SK-N-SH (cell line): Measurements from ENCODE around the gene RIMS1.

Experiments used
- CHD2 ChIP-seq: fragments of 150-350 bp; IDR thresholded peaks from 2 replicates; pipeline ENCODE4 v1.6.1; 2018; ENCODE audit warnings: low read length; ENCODE audit not compliant: partially characterized antibody
- ELF1 ChIP-seq: IDR thresholded peaks from 2 replicates; pipeline ENCODE4 v1.4.0; 2012
- EZH2phosphoT487 ChIP-seq: fragments of 200-600 bp; sonication (generic); IDR thresholded peaks from 2 replicates; pipeline ENCODE4 v1.6.1; 2017; ENCODE audit warnings: low read depth, mixed run types, mild to moderate bottlenecking, antibody characterized with exemption, moderate library complexity, borderline replicate concordance
- GABPA ChIP-seq: IDR thresholded peaks from 2 replicates; pipeline ENCODE4 v1.4.0; 2012; ENCODE audit warnings: low read depth, mild to moderate bottlenecking
- JUND ChIP-seq: IDR thresholded peaks from 2 replicates; pipeline ENCODE4 v1.4.0; 2012
- RCOR1 ChIP-seq: fragments of 150-350 bp; IDR thresholded peaks from 2 replicates; pipeline ENCODE4 v1.6.1; 2017; ENCODE audit warnings: antibody characterized with exemption, low read length
- SMC3 ChIP-seq: IDR thresholded peaks from 2 replicates; pipeline ENCODE4 v1.6.1; 2012; ENCODE audit warnings: low read depth, low read length, improper control_type of control experiment
- TAF1 ChIP-seq: IDR thresholded peaks from 2 replicates; pipeline ENCODE4 v1.6.1; 2012; ENCODE audit warnings: low read depth, mild to moderate bottlenecking, low read length, moderate library complexity, borderline replicate concordance
- TF ChIP-seq, protein P1 (sequence below): fragments of 200-600 bp; sonication (generic); IDR thresholded peaks from 2 replicates; pipeline ENCODE4 v1.6.1; 2017; ENCODE audit warnings: antibody characterized with exemption, mild to moderate bottlenecking, moderate library complexity
- TF ChIP-seq, protein P2 (sequence below): fragments of 150-350 bp; IDR thresholded peaks from 2 replicates; pipeline ENCODE4 v1.6.1; 2017; ENCODE audit warnings: antibody characterized with exemption, low read length, low read depth, borderline replicate concordance
- TF ChIP-seq, protein P3 (sequence below): fragments of 150-350 bp; IDR thresholded peaks from 2 replicates; pipeline ENCODE4 v1.6.1; 2016; ENCODE audit warnings: mild to moderate bottlenecking, low read depth, low read length
- TF ChIP-seq, protein P4 (sequence below): IDR thresholded peaks from 2 replicates; pipeline ENCODE4 v1.6.1; 2012; ENCODE audit warnings: mild to moderate bottlenecking, low read depth, low read length, moderate library complexity

DNA sequence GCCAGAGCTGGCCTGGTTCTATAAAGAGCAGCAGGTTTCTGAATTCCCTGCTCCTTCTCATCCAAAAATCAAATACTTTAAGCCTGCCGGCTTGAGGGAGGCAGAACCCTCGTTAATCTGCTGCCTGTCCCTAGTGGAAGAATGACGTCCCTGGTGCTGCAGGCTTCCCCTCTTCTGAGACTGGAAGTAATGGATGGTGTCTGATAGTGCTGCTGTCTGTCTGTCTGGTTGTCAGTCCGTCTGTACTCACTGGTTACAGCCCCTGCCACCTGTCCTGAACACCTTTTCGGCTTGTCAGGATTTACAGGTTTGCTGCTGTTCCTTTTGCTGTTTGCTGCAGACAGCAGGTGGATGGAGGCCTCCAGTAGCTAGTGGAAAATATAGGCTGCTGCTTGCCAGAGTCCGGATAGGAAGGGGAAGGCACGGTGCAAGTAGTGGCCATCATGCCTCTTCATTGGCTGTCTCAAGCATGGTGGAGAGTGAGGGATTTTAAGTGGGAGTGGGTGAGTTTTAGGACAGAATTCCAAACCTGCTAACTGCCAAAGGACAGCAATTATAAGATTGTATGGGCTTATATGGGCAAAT, 2.5 kb downstream of the RIMS1 start:
- TF ChIP-seq, protein P1, sequence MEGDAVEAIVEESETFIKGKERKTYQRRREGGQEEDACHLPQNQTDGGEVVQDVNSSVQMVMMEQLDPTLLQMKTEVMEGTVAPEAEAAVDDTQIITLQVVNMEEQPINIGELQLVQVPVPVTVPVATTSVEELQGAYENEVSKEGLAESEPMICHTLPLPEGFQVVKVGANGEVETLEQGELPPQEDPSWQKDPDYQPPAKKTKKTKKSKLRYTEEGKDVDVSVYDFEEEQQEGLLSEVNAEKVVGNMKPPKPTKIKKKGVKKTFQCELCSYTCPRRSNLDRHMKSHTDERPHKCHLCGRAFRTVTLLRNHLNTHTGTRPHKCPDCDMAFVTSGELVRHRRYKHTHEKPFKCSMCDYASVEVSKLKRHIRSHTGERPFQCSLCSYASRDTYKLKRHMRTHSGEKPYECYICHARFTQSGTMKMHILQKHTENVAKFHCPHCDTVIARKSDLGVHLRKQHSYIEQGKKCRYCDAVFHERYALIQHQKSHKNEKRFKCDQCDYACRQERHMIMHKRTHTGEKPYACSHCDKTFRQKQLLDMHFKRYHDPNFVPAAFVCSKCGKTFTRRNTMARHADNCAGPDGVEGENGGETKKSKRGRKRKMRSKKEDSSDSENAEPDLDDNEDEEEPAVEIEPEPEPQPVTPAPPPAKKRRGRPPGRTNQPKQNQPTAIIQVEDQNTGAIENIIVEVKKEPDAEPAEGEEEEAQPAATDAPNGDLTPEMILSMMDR = no peak
- TF ChIP-seq, protein P2, sequence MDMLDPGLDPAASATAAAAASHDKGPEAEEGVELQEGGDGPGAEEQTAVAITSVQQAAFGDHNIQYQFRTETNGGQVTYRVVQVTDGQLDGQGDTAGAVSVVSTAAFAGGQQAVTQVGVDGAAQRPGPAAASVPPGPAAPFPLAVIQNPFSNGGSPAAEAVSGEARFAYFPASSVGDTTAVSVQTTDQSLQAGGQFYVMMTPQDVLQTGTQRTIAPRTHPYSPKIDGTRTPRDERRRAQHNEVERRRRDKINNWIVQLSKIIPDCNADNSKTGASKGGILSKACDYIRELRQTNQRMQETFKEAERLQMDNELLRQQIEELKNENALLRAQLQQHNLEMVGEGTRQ = no peak
- TF ChIP-seq, protein P3, sequence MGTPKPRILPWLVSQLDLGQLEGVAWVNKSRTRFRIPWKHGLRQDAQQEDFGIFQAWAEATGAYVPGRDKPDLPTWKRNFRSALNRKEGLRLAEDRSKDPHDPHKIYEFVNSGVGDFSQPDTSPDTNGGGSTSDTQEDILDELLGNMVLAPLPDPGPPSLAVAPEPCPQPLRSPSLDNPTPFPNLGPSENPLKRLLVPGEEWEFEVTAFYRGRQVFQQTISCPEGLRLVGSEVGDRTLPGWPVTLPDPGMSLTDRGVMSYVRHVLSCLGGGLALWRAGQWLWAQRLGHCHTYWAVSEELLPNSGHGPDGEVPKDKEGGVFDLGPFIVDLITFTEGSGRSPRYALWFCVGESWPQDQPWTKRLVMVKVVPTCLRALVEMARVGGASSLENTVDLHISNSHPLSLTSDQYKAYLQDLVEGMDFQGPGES = no peak
- TF ChIP-seq TAF1 = no peak
- TF ChIP-seq GABPA = no peak
- TF ChIP-seq SMC3 = no peak
- TF ChIP-seq CHD2 = no peak
- no peak for TF ChIP-seq RCOR1
- TF ChIP-seq, protein P4, sequence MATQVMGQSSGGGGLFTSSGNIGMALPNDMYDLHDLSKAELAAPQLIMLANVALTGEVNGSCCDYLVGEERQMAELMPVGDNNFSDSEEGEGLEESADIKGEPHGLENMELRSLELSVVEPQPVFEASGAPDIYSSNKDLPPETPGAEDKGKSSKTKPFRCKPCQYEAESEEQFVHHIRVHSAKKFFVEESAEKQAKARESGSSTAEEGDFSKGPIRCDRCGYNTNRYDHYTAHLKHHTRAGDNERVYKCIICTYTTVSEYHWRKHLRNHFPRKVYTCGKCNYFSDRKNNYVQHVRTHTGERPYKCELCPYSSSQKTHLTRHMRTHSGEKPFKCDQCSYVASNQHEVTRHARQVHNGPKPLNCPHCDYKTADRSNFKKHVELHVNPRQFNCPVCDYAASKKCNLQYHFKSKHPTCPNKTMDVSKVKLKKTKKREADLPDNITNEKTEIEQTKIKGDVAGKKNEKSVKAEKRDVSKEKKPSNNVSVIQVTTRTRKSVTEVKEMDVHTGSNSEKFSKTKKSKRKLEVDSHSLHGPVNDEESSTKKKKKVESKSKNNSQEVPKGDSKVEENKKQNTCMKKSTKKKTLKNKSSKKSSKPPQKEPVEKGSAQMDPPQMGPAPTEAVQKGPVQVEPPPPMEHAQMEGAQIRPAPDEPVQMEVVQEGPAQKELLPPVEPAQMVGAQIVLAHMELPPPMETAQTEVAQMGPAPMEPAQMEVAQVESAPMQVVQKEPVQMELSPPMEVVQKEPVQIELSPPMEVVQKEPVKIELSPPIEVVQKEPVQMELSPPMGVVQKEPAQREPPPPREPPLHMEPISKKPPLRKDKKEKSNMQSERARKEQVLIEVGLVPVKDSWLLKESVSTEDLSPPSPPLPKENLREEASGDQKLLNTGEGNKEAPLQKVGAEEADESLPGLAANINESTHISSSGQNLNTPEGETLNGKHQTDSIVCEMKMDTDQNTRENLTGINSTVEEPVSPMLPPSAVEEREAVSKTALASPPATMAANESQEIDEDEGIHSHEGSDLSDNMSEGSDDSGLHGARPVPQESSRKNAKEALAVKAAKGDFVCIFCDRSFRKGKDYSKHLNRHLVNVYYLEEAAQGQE = no peak
- no peak for TF ChIP-seq JUND
- no peak for TF ChIP-seq EZH2phosphoT487
- TF ChIP-seq ELF1 = no peak
